Ascending aorta (tissue), 2 donors: ENCODE data around the gene PLCL2. TPM values are rescaled to one million over a fixed set of nuclear protein-coding genes. Genes with fewer than 3 reads are reported as not detected.

Source experiments
- DNase-seq, 2 donors: peaks; one replicate each; pipeline ENCODE4 v3.0.0-alpha.2; 2019; ENCODE audit warnings: low spot score in 2 of 2
- H3K27ac ChIP-seq, 2 donors: fragments of 200-600 bp; sonication (generic); one replicate each; pipeline ENCODE4 v1.5.1; 2016 to 2017; ENCODE audit warnings: mild to moderate bottlenecking in 1 of 2
- H3K27me3 ChIP-seq: fragments of 200-600 bp; sonication (generic); one replicate; pipeline ENCODE4 v1.5.1; 2017
- H3K36me3 ChIP-seq, 2 donors: fragments of 200-600 bp; sonication (generic); one replicate each; pipeline ENCODE4 v1.5.1; 2016
- H3K4me1 ChIP-seq, 2 donors: fragments of 200-600 bp; sonication (generic); one replicate each; pipeline ENCODE4 v1.5.1; 2016 to 2017; ENCODE audit warnings: mild to moderate bottlenecking in 1 of 2
- H3K4me3 ChIP-seq, 2 donors: fragments of 200-600 bp; sonication (generic); one replicate each; pipeline ENCODE4 v1.5.1; 2016 to 2017; ENCODE audit warnings: mild to moderate bottlenecking in 1 of 2
- H3K9me3 ChIP-seq, 2 donors: fragments of 200-600 bp; sonication (generic); one replicate each; pipeline ENCODE4 v1.5.1; 2016
- intact Hi-C: fragments of 100-400 bp; cut with DNase I; formaldehyde crosslinking; loops from one replicate; pipeline ENCODE4 v1.15.1; 2023
- total RNA-seq: library from RNA; depleted of rRNA; stranded (reverse); fragments of >200 nt; gene quantifications from one replicate; pipeline ENCODE4 v1.1.0, GENCODE V29; 2016
- TF ChIP-seq, protein P1 (sequence below), 3 experiments: fragments of 200-600 bp in 2 of 3; fragments of 450-650 bp in 1 of 3; sonication (generic) in 2 of 3; IDR thresholded peaks; one replicate each; pipeline ENCODE4 v1.5.1; 2016 to 2019; ENCODE audit warnings: antibody characterized with exemption in 3 of 3, mild to moderate bottlenecking in 1 of 3, moderate library complexity in 1 of 3

Gene PLCL2
- total RNA-seq, 1 donor from 2014 or later: 2.9 TPM

DNA sequence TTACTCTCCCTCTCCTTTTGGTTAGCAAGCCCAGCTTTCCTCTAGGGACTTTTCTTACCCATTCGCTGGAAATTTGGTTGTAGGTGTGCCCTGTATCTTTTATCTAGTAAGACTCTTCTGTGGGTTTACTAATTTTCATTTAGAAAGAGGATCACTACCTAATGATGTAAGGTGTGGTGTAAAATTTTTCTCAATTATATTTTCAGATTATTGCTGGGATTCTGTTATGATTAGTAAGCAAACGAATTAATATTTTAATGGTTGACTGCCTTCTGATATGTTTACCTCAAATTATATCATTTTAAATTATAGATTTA lies 28.5 kb downstream of the PLCL2 start:
- peaks cover 0 to 10% of the 10 kb centered on the region in 2 donors for H3K4me1 ChIP-seq

DNA sequence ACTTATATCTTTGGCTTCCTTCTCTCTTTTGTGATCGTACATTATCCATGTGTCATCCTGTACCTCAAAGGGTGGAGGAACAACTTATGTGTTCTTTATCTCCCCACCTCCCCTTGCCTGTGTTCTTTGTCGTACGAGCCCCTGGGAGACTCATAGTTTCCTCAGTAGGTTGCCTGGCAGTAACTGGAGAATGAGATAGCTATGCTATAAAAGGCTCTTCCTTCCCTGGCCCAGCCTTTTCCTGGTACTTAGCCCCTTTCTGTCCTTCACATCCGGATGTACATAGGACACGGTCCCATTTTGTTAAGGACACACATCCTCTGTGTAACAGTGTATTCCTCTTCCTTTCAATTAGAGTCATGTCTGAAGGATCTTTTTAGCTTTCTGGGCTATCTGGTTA lies 32.1 kb downstream of the PLCL2 start:
- H3K36me3 ChIP-seq: no peaks in the 10 kb centered on the region
- intact Hi-C loops: no loop called here
- H3K9me3 ChIP-seq: no peaks in the 10 kb centered on the region
- TF ChIP-seq, protein P1, sequence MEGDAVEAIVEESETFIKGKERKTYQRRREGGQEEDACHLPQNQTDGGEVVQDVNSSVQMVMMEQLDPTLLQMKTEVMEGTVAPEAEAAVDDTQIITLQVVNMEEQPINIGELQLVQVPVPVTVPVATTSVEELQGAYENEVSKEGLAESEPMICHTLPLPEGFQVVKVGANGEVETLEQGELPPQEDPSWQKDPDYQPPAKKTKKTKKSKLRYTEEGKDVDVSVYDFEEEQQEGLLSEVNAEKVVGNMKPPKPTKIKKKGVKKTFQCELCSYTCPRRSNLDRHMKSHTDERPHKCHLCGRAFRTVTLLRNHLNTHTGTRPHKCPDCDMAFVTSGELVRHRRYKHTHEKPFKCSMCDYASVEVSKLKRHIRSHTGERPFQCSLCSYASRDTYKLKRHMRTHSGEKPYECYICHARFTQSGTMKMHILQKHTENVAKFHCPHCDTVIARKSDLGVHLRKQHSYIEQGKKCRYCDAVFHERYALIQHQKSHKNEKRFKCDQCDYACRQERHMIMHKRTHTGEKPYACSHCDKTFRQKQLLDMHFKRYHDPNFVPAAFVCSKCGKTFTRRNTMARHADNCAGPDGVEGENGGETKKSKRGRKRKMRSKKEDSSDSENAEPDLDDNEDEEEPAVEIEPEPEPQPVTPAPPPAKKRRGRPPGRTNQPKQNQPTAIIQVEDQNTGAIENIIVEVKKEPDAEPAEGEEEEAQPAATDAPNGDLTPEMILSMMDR (IDR thresholded peaks at IDR 0.05): no peak
- no peak overlapping the region for H3K27ac ChIP-seq
- no peaks in the 10 kb centered on the region for H3K27me3 ChIP-seq
- H3K4me1 ChIP-seq: no peaks in the 10 kb centered on the region
- DNase-seq: no peak
- H3K4me3 ChIP-seq: no peak overlapping the region

More for the DNA sequence above, 28.5 kb downstream of the PLCL2 start:
- no peak overlapping the region for H3K4me3 ChIP-seq
- intact Hi-C loops: no loop called here
- no peaks in the 10 kb centered on the region for H3K27me3 ChIP-seq
- no peaks in the 10 kb centered on the region for H3K9me3 ChIP-seq
- H3K27ac ChIP-seq: no peak overlapping the region
- no peaks in the 10 kb centered on the region for H3K36me3 ChIP-seq
- TF ChIP-seq, protein P1 (IDR thresholded peaks at IDR 0.05): no peak
- DNase-seq: no peak

DNA sequence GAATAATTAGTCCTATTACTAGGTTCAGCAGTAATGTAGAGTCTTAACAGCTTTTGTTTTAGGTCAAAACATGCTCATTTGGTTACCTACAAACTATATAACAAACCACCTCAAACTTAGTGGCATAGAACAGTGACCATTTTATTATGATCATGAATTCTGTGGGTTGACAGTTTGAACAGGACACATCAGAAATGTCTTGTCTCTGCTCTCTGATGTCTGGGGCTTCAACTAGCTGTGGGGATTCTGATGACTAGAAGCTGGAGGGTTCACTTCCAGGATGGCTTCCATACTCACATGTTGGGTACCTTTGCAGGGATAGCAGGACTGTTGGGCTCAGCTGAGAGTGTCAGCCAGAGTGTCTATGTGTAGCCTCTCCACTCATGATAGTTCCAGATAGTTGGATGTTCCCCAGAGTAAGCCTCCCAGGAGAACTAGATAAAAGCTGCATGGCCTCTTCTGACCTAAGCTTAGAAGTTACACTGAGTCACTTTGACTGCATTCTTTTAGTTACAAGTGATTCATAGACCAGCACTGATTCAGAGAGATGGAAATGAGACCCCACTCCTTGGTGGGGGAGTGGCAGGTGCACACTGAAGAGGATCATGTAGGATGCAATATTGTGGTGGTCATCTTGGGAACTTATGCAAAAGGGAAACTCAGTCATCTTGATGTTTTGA lies 32.6 kb downstream of the PLCL2 start:
- Histone ChIP-seq H3K27ac (no peak overlapping the region), H3K36me3 (no peaks in the 10 kb centered on the region), H3K27me3 (no peaks in the 10 kb centered on the region), H3K4me3 (no peak overlapping the region), H3K4me1 (no peaks in the 10 kb centered on the region), H3K9me3 (no peaks in the 10 kb centered on the region)
- TF ChIP-seq, protein P1 (IDR thresholded peaks at IDR 0.05): no peak
- intact Hi-C loops: no loop called here
- DNase-seq: no peak

DNA sequence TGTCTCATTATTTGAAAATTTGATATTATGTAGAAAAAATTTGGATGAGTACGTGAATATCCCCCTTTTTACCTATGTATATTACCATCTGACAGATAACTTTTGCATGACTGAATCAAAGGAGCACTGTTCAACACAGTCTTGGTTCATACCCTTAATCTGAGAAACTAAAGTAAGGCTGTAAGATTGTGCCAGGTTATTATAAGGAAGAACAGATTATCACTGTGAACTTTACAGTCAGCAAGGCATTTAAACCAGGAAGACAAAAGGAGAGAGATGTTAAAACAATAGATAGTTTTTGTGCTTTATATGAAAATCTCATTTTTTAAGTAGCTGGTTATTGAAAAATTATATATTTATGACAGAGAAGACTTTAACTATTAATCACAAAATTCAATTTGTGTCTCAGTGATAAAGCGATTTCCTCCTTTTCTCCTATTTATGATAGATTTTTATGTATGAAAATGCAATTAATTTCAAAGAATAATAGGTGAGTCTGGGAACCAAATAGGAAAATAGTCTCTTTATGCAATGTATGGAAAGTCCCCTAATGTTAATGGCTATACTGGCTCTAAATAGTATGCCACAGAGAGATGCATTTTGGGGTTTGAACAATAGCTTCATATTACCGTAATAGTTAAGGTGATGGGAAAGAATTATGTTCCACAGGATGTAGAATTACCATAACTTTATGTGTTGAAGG lies 33.4 kb downstream of the PLCL2 start:
- Histone ChIP-seq H3K36me3 (no peaks in the 10 kb centered on the region), H3K4me1 (peaks cover 0 to under 1% of the 10 kb centered on the region in 2 donors), H3K4me3 (no peak overlapping the region), H3K27me3 (no peaks in the 10 kb centered on the region), H3K9me3 (no peaks in the 10 kb centered on the region), H3K27ac (no peak overlapping the region)
- intact Hi-C loops: no loop called here
- TF ChIP-seq, protein P1 (IDR thresholded peaks at IDR 0.05): no peak
- no peak for DNase-seq

DNA sequence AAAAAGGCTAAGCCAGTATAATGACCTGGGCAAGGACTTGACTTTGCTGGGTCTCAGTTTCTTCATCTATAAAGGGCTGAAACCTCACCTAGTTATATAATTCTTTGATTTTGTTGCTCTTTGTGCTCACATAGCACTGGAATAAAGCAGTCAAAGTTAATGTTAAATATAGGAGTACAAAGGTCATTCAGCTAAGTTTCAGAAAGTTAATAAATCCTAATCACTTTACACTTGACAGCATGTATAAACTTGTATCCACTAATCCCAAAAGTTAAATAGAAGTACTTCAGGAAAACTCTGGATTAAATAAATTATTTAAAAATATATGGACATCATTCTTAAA lies 33.9 kb downstream of the PLCL2 start:
- intact Hi-C loops: no loop called here
- peaks cover 0 to 2% of the 10 kb centered on the region in 2 donors for H3K4me1 ChIP-seq
- no peaks in the 10 kb centered on the region for H3K36me3 ChIP-seq
- H3K4me3 ChIP-seq: no peak overlapping the region
- no peak for DNase-seq
- no peak overlapping the region for H3K27ac ChIP-seq
- H3K27me3 ChIP-seq: no peaks in the 10 kb centered on the region
- H3K9me3 ChIP-seq: no peaks in the 10 kb centered on the region
- TF ChIP-seq, protein P1 (IDR thresholded peaks at IDR 0.05): no peak
